Hematopoietic multipotent progenitor cell treated with erythropoietin and hydrocortisone succinate and interleukin-3 and kit ligand, for 8 days (in vitro differentiated cells): ENCODE measurements around the gene PRPS1L1.
A peak's percentile ranks its signal among the peaks of the same experiment; 100 is the strongest.

ENCODE experiments used
- DNase-seq: peaks from one replicate; pipeline ENCODE4 v3.0.0-alpha.2; 2015

Gene PRPS1L1

DNA sequence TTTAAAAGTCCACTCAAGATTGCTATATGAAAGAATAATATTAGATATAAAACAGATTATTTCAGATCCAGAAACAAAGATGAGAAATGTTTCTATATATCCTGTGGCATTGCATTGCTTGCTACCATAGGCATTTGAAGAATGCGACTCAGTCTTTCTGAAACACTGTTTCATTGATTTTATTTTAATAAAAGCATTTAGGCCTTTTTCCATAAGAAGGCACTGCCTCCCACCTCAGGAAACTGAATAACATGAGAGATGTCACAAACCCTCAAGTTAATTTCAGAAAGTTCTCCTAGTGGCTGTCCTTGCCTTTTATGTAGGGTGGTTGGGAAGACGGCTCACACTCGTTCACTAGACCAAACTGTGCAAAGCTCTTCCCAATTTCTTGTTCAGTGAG, 23.3 kb downstream of the PRPS1L1 start:
- DNase-seq, result no peak

DNA sequence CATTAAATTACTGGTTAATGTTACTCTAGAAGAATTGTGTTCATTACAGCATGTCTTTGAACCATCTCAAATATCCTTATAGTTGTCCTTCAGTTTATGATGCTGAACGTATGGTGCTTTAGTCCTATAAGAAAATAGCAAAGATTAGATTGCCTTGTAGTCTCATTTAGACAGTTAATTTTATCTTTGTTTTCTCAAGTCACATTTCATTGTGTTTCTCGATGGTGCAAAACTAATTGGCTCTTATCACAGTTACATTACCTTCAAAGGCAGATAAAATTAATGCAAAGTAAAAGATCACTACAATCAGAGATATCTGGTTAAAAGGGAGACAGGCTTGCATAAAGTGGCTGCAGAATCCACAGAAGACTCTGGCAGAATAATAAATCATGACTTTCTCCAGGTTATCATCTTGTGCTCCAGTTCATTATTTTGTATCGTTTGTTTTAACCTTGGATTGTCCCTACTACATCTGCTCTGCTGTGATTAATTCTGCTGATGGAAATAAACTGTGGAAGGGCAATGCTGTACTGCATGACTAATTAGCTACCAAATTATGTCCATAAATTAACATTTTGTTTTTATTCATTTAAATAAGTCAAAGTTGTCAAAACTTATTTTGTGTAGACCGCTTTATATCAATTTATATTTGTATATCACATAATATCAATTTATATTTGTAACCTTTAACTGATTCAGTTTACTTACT, 24.2 kb downstream of the PRPS1L1 start:
- DNase-seq, result no peak

DNA sequence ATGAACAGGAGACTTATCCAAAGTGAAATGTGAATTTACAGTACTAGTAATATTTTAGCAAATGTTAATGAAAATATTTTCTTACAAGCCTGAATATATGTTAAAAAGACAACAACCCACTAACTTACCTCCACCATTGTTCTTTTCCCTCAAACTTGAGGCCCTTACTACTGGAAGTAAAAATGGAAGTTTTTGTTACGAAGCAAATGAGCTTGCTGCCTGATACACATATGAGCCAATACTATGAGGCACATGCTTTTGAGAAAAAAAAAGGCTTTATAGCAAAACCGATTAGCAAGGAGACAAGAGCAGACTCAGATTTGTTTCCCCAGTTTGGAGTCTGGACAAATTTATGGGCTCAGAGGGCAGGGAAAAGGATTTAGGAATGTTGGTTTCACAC, 29.0 kb downstream of the PRPS1L1 start:
- DNase-seq, result no peak

DNA sequence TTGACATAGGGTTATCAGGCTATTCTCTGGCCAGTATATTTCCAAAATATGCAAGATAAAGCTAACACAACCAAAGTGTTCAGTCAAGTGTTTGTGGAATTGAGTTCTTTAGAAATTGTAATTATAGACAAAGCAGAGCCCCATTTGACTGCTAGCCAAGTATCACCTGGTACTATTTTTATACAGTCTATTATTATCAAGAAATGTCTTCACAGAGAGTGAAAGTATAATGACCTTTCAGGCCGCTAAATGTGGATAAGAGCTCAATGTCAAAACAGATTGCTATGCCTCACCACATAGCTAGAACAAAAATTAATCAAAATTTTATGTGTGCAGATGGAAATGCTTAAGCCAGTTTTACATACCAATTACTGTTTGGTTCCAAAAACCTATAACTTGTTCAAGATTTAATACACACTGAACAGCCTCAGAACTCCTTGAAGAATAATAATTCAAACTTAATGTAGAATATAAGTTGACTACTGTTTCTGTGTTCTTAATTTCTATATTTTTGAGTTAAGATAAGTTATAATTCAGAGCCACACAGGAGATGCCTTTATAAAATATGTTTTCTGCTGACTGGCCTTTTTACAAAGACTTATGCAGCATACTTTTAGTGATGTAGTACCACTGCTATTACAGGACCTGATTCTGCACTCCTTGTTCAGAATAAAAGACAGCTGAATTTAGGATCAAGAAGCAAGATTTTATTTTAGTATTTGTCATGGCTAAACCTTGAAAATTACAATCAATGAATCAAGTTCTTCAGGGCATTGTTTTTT, 31.0 kb downstream of the PRPS1L1 start:
- DNase-seq, result no peak

DNA sequence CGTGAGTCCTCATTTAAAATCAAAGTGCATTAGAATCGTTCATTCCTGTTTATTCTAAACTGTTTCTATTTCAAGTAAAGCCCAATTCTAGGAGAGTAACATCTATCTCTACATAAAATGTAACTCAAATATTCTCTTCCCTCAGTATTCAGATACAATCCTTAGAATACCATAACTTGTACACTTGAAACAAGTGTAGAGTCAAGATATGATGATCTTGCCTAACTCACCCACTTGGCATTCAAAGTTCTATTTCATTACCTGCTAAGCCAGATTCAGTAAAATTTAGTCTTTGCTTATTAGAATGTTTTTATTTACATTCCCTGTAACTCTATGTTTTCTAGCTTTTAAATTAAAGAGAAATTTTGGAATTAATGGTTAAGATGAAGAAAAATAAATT, 31.6 kb downstream of the PRPS1L1 start:
- DNase-seq, result no peak

DNA sequence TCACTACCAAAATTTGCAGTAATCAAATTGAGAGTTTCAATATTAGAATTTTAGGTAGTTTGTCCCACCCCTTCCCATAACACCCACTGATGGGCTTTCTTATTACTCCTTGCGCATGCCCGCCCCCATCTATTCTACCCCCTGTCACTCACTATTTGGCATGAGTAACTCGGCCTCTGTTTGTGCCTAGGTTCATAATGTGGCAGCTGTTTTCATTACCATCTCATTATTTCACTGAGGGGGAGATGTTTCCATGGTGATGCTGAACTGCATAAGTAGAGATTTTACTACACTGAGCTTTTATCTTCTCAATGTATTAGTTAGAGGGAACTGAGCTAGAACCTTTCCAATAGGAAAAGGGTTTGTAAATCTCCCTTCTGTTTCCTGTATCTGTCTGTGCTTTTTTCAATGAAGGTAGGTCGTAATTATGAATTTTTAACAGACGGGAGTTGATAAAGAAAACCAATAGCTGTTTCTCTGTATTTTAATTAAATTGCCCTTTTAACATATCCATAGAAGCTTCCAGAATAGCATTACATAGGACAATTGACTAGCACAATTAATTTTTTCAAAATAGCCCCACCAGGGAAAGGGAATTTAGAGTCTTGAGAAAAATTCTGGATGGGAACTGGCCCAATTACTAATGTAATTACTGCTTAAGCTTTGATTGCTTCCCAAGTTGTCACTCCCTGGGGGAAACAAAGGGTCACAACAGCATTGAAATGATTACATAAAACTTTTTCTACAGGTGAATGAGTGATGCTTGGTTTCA, 33.4 kb downstream of the PRPS1L1 start:
- DNase-seq, result no peak

DNA sequence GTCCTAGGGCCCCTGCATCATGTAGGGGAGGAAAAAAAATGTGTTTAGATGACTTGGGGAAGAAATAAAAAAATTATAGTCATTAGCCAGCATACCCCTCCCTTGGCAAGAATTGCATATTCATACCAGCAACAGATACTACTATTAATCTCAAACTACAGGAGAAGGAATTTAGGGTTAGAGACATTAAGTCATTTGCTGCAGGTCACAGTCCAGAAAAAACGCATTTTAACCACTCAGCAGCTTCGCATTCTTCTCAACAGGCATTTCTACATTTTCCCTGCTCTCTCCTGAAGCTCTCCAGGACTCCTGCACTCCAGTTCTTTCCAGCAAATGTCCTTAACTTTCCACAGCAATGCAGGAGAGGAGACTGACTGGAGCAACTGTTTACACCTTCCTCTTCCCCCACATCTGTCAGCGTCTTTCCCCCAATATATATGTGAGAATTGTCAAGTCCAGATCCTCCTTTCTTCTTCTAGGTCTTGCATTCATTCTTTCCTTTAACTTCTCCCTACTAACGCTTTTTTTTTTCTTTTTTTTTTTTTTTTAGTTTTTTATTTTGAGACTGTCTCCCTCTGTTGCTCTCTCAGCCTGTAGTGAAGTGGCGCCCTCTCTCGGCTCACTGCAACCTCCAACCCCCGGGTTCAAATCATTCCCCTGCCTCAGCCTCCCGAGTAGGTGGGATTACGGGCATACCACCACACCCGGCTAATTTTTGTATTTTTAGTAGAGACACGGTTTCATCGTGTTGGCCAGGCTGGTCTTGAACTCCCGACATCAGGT, 35.6 kb downstream of the PRPS1L1 start:
- peak; percentile 6 for DNase-seq

DNA sequence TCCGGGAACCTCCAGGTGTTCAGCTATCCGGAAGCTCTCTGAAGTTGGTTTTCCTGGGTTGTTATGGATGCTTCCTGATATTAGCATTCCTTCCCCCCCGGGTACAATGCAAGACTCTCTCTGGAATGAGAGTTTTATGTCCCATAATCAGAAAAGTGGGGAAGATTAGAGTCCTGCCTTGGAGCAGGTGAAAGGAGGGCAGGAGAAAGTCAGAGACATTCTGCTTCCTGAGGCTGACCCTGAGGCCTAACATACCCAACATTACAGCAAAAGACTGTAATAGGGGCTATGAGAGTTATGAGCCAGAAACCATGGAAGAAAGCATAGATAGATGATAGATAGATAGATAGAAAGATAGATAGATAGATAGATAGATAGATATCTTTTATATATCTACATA, 36.9 kb downstream of the PRPS1L1 start:
- DNase-seq, result no peak

DNA sequence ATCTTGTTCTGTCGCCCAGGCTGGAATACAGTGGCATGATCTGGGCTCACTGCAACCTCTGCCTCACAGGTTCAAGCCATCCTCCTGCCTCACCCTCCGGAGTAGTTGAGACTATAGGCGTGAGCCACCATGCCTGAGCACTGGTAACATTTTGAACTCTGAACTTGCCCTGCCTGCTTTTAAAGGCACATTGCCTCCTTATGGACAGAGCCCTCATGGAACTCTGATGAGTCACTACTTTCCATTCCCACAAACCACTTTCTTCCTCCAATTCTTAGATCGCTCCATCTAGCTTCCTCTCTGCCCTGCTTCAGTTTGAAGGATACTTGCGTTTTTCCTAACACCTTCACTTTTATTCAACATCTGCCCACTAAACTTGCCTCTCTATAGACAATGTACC, 38.1 kb downstream of the PRPS1L1 start:
- no peak for DNase-seq

DNA sequence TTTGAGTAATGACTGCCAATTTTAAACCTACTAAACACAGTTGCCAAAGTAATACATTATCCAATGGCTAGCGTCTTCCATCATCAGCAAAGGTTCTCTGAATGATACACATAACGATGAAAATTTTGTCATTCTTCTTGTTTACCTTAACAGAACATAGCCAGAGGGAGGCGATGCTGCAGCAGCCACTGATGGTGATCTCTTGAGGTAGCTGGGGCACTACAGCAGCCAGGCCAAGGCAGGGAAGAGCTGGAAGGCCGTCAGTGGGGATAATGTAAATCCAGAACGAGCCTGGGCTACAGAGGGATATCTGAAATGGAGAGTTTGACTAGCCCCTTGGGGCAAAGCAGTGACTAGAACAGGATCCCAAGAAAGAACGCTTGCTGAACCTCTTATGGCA, 38.8 kb downstream of the PRPS1L1 start:
- DNase-seq, result no peak

DNA sequence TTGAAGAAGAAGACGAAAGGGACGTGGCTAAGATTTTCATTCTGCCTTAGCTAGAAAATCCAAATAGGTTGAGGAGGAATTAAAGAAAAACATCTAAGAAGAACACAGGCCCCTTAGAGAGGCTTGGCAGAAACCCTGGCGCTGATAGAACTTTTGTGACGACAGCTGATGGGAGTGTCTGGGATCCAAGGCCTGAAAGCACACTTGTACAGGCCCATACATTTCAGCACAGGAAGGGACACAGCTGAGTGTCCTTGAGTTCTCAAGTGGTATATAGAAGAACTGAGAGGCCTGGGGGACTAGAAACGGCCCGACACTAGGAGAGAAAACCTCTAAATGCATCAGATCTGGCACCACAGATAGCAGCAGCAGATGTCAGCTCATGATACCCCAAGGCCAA, 39.5 kb downstream of the PRPS1L1 start:
- no peak for DNase-seq

DNA sequence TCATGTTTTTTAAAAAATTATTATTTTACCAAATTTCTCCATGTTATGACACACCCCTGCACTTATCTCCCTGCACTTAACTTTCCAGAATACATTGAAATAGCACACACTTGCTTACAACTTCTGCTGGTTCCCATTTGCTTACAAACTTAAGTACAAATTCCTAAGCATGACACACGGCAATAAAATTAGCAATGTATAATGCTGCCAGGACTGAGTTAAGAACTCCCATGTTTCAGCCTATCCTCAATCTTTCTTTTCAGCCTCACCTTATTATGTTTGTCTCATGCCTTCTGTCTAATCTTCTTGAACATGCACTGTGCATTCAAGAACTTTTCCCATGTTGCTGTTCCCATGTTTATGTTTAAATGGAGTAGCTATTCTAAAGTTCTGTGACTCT, 40.8 kb downstream of the PRPS1L1 start:
- DNase-seq, result no peak

DNA sequence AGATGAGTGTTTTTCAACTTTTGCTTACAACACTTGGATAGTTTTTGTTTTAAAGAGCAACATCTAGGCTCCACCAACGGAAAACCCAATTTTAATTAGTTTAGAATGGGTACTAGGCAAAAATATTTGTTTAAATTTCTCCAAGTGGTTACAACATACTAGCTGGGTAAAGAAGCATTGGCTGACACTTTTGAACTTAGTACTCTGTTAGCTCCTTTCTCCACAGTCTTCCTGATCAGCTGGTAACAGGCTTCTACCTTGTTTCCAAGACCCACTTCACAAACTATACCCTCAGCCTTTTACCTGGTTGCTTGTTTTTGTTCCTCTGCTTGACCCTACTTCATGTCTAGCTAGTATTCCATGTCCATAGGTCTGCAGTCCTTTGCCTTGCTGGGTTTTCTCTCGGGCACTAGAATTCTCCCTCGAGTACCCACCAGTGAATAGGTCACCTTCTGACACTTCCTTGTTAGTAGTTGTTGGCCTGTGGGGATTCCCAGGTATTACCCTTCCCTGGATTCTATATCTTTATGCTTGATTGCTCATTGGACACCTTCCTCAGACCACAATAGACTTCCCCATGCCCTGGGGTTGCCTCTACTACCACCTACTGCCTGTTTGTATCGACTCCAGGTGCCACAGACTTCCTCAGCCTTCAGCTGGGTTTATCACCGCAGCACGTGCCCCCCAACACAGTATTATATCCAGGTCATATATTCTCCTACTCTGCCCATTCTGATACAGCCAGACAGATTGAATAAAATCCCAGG, 42.0 kb downstream of the PRPS1L1 start:
- DNase-seq, result no peak

DNA sequence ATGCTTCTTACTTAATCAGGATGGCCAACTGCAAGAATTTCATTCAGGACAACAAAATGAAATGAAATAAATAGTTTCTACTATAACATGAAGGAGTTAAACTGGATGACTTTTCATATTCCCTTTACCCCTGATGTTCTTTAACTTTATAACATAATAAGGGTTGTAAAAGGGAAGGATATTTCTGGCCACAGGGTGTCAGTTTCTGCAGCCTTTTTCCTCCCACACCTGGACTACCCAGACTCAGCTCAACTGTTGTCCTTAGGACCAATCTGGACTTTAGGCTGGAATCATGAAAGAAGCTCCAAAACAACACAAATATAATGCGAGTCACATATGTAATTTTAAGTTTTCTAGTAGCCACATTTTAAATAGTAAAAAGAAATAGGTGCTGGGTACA, 43.4 kb downstream of the PRPS1L1 start:
- no peak for DNase-seq

DNA sequence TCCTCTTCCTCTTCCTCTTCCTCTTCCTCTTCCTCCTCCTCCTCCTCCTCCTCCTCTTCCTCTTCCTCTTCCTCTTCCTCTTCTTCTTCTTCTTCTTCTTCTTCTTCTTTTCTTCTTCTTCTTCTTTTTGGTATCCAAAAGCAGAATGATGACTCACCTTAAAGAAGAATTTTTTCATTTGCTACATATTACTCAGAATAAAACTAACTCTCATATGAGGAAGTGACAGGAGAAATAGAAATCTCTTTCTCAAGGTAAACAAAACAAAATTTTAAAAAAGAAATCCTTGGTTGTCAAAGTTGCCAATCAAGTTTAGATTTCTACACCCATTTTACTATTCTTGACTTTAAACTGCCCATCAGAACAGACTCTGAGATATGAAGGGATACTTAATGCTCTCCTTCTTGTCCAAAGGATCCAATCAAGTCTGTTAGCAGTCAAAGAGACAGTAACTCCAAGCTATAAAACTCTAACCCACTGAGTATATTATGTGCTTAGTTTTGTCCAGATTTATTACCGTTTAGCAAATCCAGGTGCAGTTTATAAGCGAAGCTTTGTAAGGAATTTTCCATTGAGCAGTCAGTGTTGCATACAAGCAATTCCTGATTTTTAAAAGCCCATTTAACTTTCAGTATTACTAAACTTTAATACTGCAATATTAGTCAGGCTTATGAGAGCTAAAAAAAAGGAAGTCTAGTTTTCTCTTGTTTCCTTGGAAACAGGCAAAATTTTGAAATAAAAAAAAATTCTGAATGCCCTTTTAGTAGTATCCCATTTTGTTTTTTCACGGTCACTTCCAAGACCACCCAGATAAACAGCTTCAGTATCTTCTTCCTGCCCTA, 44.2 kb downstream of the PRPS1L1 start:
- DNase-seq, result no peak

DNA sequence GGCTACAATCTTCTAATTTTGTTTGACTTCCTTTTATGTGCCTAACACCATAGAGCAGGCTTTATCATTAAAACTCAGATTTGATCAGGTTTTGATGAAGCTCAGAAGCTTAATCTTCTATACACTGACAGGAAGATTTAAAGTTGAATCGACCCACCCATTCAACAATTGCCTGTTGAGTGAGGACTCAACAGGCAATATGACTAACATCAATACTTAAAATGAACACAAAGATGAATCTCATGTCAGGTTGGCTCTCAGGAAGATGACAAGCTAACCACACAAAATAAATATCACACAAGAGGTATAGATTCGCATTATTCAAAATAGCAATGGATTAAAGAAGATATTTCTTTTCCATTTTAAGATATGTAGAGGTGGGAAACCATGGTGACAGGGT, 50.7 kb downstream of the PRPS1L1 start:
- no peak for DNase-seq
